NCI-H1417 (cell line): ENCODE measurements around the gene TP53TG5.

Experiments used
- DNase-seq, 3 experiments: peaks; one replicate each; lab custom pipeline; 2025; lab: John Stamatoyannopoulos, UW

Gene TP53TG5

DNA sequence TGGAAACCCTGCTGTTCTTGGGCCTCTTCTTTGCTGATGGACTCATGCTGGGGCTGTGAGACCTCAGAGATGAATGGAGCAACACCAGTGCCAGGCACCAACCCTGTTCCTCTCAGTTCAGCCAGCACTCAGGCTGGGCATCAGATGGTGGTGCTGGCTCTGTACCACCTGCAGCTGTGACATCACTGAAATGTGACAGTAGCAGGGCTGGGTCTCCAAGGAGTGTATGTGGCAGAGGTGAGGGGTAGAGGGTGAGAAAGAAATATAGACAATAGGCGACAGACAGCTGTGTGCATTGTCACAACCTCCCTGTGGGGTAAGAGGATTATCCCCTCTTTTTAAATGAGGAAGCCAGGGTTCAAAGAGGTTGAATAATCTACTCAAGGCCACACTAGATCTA lies at the start of gene TP53TG5:
Gene TP53TG5, minus strand, starts transcription at position 135 of the 400 bp plus-strand sequence. Its CDS starts 89 bp downstream, at position 46.
- no peak for DNase-seq

DNA sequence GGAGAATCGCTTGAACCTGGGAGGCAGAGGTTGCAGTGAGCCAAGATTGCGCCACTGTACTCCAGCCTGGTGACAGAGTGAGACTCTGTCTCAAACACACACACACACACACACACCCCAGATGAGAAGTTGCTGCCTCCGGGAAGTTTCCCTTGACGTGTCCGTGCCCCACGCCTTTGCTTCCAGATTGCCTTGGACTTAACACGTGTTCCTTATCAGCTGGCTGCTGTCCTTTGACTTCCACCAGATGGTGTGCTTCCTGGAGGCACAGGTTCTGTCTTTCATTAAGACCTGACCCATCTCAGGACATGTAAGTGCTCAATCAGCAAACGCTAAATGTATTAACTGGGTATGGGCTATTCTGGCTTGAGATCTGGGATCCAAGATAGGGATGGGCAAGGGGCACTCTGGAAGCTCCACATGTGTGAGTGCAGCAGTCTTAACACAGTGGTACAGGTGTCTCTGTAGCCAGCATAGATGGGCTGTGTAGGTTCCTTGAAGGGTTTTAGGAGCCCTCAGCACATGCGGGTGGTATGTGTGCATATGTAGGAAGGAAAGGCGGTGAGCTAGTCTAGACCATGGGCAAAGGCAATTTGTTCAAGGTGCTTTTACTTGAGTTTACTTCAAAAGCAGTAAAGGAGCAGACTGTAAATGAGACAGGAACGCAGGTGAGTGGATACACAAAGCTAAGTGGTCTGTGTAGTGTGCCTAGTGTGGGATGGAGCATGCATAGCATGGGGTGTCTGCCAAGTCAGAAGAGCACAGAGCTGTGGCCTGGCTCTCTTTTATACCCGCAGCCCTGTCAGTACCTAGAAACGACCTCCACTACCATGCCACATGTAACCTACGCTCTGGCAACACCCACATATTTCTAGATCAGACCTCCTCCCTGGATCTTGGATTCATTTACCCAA lies 49.4 kb upstream of the TP53TG5 start:
- DNase-seq = no peak

DNA sequence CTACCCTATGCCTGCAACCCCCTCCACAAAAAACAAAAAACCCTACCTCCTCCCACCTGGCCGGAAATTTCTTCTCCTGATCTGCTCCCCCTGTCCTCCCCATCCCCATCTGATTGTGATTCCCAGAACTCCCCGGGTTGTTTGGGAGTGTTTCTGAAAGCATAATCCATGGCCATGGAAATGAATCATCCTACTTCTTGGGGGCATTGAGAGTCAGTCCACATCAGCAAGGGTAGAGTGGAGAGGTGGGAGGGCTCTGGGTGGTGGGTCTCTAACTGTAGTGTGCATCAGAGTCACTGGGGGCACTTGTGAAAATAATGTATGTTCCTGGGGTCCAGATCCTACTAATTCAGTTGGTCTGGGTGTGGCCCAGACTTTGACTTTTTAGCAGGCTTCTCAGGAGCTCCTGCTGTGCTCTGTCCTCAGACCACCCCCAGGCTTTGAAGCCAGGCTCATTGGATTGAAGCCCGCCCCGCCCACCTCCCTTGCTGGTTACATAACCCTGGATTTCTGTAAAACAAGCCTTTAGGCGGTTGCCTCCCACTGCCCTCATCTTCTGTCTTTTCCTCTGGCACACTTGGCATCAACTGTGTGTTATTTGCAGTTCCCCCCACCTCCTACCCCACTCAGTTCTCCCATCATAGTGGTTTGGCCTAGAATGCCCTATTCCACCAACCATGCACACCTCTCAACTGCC lies 48.3 kb upstream of the TP53TG5 start:
- DNase-seq = no peak

DNA sequence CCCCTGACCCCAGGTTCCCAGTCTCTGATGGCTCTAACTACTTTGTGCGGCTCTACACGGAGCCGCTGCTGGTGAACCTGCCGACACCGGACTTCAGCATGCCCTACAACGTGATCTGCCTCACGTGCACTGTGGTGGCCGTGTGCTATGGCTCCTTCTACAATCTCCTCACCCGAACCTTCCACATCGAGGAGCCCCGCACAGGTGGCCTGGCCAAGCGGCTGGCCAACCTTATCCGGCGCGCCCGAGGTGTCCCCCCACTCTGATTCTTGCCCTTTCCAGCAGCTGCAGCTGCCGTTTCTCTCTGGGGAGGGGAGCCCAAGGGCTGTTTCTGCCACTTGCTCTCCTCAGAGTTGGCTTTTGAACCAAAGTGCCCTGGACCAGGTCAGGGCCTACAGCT lies 47.4 kb upstream of the TP53TG5 start:
- no peak for DNase-seq

DNA sequence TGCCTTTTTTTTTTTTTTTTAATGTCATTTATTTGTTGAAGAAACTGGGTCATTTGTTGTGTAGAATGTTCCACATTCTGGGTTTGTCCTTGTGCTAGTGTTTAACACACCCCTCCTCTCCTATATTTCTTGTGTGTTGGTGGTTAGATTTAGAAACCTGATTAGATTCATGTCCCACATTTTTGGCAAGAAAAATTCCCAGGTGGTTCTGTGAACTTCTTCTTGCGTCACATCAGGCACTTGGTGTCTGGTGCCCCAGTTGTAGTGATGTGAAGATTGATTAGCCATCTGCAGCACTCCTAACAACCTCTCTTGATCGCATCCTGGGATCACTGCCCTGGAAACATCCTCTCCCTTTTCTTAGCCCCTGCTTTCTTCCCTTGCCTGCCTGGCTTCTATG lies 45.6 kb upstream of the TP53TG5 start:
- DNase-seq = no peak

DNA sequence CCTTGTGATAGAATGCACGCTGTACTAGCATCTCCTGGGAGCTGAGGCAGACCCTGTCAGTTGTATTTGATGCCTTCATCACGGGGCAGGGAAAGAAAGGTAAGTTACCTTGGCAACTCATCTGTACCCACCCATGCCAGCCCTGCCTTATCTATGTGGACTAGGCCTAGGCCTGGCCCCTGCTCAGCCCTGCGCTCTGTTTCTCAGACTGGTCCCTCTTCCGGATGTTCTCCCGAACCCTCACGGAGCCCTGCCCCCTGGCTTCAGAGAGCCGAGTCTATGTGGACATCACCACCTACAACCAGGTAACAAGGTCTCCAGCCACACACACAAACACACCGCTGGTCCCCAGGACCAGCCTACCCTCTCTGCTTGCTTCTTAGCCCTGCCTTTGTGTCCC lies 42.0 kb upstream of the TP53TG5 start:
- no peak for DNase-seq

DNA sequence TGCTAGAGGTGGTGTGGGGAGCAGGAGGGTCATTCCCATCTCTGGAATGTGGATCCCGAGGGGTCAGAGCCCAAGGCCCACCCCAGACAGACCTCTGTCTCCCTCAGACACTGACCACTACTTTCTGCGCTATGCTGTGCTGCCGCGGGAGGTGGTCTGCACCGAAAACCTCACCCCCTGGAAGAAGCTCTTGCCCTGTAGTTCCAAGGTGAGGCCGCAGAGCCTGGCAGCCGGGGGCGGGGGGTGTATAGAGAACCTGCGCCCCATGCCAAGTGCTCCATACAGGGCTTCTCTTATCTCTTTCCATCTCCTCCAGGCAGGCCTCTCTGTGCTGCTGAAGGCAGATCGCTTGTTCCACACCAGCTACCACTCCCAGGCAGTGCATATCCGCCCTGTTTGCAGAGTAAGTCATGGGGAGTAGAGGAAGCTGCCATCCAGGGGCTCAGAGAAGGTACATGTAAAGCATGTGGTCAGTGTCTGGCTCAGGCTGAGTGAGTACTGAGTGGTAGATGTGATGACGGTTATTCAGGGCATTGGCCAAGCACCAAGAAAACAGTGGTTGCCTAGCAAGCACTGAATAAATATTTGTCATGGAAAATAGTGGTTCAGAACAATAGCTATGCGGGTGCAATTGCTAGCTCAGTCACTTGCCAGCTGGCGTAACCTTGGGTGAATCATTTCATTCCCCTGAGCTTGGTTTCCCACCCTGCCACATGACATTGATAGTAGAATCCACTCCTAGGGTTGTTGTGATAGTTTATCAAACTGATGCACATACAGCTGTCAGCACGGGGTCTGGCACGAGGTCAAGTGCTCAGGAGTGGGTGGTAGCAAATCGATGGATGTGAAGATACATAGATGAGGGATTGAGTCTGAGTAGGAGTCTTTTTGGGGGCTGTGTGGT lies 41.3 kb upstream of the TP53TG5 start:
- DNase-seq = peak in 2 of 3 experiments; percentile 85 to 97

DNA sequence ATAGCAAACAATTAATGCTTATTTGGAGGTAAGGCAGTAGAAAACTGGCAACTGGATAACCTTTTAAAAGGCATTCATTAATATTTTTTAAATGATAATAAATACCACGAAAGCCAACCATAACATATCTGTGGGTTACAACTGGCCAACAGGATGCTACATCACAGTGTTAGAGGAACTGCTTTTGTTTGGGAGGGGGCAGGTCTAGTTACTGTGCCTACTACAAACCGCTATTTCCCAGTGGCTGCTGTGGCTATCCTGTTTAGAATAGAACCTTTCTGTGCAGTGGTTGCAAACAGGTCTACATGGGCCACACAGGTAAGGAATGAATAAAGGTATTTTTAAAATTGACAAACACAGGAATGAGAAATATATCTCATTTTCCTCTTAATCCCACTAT lies 38.8 kb upstream of the TP53TG5 start:
- no peak for DNase-seq

DNA sequence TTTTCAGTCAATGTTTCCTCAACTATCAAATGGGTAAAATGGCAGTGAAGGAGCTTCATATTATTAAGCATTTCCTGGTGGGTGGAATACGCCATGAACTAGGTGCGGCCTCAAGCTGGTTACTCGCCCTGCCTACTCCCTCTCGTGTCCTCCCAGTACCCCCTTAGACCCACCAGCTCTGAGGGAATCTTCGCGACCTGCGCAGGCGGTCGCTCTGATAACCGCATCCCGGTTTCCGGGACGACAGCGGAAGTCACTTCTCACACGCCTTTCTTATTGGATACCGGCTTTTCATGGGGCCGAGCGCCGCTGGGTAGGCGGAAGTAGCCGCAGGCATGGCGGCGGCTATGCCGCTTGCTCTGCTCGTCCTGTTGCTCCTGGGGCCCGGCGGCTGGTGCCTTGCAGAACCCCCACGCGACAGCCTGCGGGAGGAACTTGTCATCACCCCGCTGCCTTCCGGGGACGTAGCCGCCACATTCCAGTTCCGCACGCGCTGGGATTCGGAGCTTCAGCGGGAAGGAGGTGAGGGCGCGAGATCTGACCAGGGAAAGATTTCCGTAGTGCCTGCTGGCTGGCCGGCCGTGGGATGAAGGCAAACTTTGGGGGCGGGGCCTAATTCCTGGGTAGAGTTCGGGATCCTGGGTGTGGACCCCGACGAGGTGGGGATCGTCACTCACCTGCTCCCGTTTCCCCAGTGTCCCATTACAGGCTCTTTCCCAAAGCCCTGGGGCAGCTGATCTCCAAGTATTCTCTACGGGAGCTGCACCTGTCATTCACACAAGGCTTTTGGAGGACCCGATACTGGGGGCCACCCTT lies 37.9 kb upstream of the TP53TG5 start, which contains the start of gene PIGT:
Gene PIGT, plus strand, starts transcription at position 320 of the 816 bp plus-strand sequence. Its CDS starts 16 bp downstream, at position 336.
- peak; percentile 81 to 94 (median 87) for DNase-seq

DNA sequence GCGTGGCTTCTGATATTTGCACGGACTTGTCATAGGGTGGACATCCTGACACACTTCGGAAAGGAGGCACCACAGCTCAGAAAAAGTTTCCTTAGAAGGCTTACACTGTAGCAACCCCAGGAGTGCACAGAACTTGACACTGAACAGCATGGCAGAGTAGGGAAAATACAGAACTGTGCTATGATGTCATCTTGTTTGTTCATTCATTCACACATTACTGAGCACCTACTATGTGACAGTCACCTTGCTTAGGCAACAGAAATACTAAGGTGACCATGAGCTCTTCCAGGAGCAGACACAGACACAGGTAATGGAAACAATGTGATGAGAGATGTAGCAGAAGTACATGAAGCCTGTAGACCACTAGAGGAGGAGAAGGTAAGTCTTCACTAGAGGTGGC lies 35.4 kb upstream of the TP53TG5 start:
- no peak for DNase-seq

DNA sequence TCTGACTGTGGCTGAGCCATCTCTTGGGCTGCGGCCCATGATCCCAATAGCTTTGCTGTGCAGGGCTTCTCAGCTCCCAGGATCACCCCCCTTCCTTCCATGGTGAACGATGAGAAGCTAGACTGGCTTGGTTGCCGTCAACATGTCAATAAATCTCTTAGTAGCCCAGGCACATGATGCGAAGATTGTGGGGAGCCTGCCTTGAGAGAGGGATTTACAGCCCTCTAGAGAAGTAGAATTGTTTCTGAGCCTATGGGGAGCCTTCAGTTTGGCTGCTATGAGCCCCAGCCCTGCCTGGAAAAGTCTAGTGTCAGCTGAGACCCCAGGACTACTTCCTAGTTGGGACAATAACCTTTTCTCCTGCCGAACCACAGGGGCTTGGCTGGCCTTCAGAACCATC lies 34.5 kb upstream of the TP53TG5 start:
- DNase-seq = no peak

DNA sequence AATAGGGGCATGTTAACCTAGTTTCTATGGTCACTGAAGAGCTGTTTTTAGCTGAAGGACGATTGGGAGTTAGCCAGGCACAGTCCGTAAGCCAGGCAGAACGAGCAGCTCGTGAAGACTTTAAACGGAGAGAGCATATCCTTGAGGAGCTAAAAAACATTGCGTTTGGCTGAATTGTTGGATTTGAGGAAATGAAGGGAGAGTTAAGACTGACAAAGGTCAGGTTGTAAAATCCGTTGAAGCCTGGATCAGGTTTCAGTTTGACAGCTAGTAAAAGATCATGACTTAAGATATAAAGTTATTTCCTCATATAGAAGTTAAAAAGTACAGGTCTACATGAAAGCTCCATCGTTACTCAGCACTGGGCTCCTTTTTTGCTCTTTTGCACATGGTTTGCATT lies 32.8 kb upstream of the TP53TG5 start:
- no peak for DNase-seq

DNA sequence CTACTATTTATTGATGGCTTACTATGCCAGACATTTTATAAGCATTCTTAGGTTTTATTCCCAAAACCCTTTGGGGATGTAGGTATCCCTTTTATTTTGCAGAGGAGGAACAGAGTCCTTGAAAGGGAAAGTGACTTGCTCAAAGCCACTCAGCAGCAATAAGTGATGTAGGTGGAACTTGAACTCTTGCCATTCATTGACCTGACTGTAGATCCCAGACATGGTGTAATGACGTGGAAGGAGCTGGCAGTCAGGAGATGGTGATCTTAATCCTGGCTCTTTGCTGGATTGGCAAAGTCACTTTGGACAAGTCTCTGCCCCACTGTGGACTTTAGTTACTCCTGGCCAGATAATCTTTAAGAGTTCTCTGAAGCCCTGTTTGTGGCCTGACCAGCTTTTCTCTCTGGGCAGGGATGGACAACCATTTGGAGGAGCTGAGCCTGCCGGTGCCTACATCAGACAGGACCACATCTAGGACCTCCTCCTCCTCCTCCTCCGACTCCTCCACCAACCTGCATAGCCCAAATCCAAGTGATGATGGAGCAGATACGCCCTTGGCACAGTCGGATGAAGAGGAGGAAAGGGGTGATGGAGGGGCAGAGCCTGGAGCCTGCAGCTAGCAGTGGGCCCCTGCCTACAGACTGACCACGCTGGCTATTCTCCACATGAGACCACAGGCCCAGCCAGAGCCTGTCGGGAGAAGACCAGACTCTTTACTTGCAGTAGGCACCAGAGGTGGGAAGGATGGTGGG lies 31.6 kb upstream of the TP53TG5 start:
- DNase-seq = no peak

DNA sequence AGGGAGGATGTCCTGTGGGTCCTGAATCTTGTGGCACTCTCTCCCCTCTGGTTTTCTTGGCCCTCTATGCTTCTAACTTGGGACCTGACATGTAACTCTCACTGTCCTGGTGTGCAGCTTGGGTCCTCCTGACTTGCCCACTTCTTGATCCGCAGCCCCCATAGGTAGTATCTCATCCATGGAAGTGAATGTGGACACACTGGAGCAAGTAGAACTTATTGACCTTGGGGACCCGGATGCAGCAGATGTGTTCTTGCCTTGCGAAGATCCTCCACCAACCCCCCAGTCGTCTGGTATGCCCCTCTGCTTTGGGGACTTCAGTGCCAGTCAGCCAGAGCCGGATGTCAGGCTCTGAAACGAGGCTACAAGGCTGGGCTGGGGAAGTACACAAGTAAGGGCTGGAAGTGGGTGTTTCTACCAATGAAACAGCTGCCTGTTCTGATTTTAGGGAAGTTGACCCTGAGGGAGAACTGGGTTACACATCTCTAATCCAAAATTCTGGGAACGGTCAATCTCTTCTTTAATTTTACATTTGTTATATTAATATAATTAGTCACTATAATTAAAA lies 30.6 kb upstream of the TP53TG5 start:
- no peak for DNase-seq

DNA sequence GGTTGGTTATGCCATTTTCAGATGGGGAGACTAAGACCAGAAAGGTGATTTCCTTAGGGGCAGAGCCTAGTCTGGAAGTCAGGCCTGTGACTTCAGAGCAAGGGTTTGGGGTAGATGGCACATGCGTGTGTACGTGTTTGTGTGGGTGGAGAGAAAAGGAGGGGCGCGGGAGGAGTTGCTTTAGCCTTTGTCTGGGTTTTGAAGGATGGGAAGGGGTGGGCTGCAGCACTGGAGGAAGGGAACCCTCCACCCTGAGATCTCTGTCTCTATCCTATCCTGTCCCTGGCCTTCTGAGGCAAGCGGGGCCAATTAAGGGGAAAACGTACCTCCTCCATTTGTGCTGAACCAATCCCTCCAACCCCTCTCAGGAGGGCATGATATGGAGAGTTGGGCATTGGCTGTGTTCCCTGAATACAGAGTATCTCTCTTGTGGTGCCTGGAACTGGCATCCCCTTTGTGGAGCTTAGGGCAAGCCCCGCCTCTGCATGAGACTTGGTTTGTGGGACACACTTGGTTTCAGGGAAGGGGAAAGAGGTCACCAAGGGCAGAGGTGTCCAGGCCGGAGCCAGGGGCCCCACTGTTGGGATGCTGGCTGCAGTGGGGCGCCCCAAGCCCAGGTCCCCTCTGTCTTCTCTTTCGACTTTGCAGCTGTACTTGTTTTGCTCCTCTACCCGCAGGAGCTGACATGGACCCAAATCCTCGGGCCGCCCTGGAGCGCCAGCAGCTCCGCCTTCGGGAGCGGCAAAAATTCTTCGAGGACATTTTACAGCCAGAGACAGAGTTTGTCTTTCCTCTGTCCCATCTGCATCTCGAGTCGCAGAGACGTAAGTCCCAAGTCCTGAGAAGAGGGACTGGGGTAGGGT lies 29.9 kb upstream of the TP53TG5 start, which contains the start of gene DBNDD2:
Gene DBNDD2, plus strand, starts transcription at position 507 of the 863 bp plus-strand sequence. Its CDS starts 179 bp downstream, at position 686.
- DNase-seq = no peak

DNA sequence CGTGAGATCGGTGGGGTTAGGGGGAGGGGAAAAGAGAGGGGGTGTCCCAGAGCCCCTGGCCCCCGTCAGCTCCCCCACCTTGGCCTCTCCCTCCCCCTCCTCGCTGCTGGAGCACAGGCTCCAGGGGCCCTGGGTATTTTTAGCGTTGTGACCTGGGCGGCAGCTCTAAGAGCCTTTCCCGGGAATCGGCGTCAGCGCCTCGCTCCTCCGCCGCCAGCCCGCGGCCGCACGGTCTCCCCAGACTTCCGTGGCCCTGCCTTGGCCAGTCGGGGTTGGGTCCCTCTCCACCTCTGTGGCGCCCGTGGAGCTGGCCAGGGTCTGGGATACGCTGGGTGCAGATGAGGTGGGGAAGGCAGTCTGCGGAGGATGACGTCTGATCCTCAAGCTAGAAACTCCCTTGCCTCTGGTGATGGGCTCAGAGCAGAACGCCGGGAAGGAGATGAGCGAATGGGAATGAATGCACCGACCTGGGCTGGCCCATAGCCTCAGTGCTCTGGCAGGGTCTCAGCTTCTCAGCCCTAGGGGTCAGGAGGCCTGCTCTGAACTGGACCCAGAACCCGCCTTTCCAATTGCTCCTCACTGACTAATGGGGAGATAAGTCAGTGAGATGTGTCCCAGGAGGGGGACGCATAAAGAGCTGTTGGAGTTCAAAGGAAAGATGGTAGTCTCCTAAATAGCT lies 29.1 kb upstream of the TP53TG5 start:
- peak in 2 of 3 experiments; percentile 72 to 78 for DNase-seq

DNA sequence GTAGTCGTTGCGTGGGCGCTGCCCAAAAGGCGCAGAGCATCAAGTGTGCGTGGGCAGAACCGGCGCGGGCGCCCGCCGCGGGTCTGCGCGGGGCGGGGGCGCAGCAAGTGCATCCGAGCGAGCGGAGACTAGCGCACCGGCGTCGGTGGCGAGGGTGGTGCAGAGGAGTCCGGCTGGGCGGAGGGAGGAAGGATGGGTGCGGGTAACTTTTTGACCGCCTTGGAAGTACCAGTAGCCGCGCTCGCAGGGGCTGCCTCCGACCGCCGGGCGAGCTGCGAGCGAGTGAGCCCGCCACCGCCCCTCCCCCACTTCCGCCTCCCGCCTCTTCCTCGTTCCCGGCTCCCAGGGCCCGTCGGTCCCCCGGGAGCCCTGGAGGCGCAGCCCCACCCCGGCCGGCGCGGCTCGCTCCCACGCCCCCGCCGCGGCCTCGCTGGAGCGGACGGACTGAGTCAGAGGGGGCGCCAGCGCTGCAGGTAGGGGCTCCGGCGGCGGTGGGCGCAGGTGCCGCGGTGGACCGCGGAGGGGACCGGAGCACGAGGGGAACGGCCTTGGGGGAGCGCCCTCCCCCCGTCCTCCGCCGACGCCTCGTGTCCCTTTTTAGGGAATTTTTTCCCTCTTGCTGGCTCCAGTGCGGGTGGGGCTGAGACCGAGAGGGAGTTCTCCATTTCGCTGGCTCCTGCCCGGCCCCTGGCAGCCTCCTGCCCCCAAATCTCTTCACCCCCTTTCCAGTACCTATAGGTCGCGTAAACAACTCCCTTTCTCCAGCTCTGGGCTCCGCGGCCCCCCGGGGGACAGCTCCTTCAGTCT lies 28.3 kb upstream of the TP53TG5 start:
- peak in 2 of 3 experiments; percentile 71 to 76 for DNase-seq
